Measurements from ENCODE around the gene SF1.

The SF1 gene

GRCh38 chr11:64800303-64801157 lies 22.2 kb upstream of the SF1 start:
- Histone ChIP-seq H3K27ac (peak overlapping the region in 1 of 2 donors; percentile 95), H3K4me3 (no peak overlapping the region)
- DNase-seq (ENCODE audit: low spot score): no peak
- TF ChIP-seq CTCF (IDR thresholded peaks at IDR 0.05): no peak

- H3K4me3 ChIP-seq: no peak overlapping the region
- TF ChIP-seq CTCF (IDR thresholded peaks at IDR 0.05): no peak
- no peak overlapping the region for H3K27ac ChIP-seq
- no peak for DNase-seq (ENCODE audit: low spot score)
Measured at GRCh38 chr11:64799623-64800302, 21.4 kb upstream of the SF1 start.

- TF ChIP-seq CTCF (IDR thresholded peaks at IDR 0.05): no peak
- Histone ChIP-seq H3K4me3 (no peak overlapping the region), H3K27ac (no peak overlapping the region)
- DNase-seq (ENCODE audit: low spot score): no peak
Measured at GRCh38 chr11:64799256-64799622, 20.9 kb upstream of the SF1 start.

- DNase-seq (ENCODE audit: low spot score): no peak
- H3K27ac ChIP-seq: no peak overlapping the region
- no peak overlapping the region for H3K4me3 ChIP-seq
- TF ChIP-seq CTCF (IDR thresholded peaks at IDR 0.05): no peak
Measured at GRCh38 chr11:64796757-64797541, 18.6 kb upstream of the SF1 start.

GRCh38 chr11:64796047-64796756 lies 17.9 kb upstream of the SF1 start:
- Histone ChIP-seq H3K4me3 (no peak overlapping the region), H3K27ac (no peak overlapping the region)
- DNase-seq (ENCODE audit: low spot score): no peak
- TF ChIP-seq CTCF (IDR thresholded peaks at IDR 0.05): no peak

- H3K4me3 ChIP-seq: no peak overlapping the region
- no peak for TF ChIP-seq CTCF (IDR thresholded peaks at IDR 0.05)
- no peak overlapping the region for H3K27ac ChIP-seq
- DNase-seq (ENCODE audit: low spot score): no peak
Measured at GRCh38 chr11:64794526-64794925, 16.2 kb upstream of the SF1 start.
